GM19099 (cell line): Measurements from ENCODE around the gene ROBO1.

ENCODE experiments used
- POLR2A ChIP-seq: IDR thresholded peaks from 3 replicates; pipeline ENCODE4 v1.6.1; 2011; ENCODE audit warnings: low read depth; ENCODE audit not compliant: insufficient read length; ENCODE audit errors: extremely low read depth

ROBO1 gene

DNA sequence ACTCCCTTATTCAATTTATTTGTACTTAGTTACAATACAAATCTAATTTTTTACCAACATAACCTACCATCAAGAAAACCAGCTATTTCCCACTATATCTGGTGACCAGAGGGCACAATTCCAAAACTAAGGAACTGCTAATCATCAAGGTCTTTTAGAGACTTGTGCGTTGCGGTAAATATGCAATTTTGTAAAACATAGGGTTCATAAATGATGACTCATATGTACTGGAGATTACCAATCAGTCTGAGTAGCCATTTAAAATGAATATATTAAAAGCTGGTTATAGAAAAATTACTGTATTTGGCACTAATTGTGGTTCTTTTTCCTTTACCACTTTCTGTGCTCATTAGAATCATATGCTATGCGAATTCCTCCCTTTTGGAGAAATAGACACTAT is 859.6 kb downstream of the ROBO1 start:
- TF ChIP-seq POLR2A, result no peak

GRCh38 chr3:78907367-78907766 is 860.4 kb downstream of the ROBO1 start:
- TF ChIP-seq POLR2A, result no peak

- no peak for TF ChIP-seq POLR2A
These were observed 860.9 kb downstream of the ROBO1 start for GRCh38 chr3:78906930-78907329.

DNA sequence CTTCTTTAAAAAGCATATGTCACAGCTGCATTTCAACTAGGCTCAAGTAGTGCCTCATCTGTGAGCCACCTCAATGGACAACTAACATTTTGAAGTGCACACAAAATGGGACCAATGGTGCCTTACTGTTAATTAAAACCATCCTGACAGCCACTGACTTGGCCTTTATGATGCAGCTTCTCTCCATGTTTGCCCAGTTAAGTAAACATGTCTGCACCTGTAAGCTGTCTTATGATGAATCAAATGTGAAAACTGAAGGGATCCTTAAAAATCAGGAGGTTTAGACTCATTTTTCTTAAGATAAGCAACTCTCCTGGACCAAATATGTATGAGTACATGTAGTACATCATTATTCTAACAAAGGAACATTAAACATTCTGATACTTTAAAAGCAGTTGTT is 861.6 kb downstream of the ROBO1 start:
- no peak for TF ChIP-seq POLR2A

DNA sequence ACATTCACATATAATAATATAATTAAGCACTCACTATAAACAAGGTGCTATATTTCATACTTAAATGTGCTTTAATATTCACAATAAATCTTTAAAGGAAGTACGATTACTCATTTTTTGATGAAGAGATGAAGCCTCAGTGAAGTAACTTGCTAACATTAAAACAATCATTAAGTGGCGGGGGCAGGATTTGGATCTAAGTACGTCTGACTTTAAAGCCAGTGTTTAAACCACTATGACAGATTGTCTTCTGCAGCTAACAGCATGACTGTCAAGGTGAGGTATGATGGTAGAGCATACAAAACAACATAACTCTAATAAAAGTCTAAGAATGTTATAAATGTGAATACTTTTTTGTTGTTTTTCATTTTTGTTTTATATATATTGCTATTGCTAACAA is 862.1 kb downstream of the ROBO1 start:
- TF ChIP-seq POLR2A, result no peak

GRCh38 chr3:78901544-78901943 is 866.3 kb downstream of the ROBO1 start:
- no peak for TF ChIP-seq POLR2A

- no peak for TF ChIP-seq POLR2A
These were observed 866.9 kb downstream of the ROBO1 start for GRCh38 chr3:78900880-78901279.

DNA sequence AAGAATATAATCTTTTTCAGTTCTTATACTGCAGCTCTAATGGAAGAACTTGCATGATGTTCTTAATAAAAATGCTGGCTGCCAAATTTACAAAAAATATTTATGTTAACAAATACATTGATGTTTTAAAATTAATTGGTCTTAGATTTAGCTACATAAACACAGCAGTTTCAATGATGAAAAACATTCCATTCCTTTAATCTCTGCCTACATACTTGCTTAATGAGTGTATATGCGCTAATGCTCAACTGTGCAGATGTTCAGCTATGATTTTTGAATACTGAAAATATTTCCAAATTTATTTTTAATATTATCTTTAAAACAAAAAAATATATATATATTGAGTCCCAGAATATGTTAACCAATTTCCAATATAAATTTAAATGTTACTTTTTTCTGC is 867.4 kb downstream of the ROBO1 start:
- TF ChIP-seq POLR2A, result no peak

- no peak for TF ChIP-seq POLR2A
These were observed 872.3 kb downstream of the ROBO1 start for GRCh38 chr3:78895528-78895927.

GRCh38 chr3:78894787-78895186 is 873.0 kb downstream of the ROBO1 start:
- no peak for TF ChIP-seq POLR2A

DNA sequence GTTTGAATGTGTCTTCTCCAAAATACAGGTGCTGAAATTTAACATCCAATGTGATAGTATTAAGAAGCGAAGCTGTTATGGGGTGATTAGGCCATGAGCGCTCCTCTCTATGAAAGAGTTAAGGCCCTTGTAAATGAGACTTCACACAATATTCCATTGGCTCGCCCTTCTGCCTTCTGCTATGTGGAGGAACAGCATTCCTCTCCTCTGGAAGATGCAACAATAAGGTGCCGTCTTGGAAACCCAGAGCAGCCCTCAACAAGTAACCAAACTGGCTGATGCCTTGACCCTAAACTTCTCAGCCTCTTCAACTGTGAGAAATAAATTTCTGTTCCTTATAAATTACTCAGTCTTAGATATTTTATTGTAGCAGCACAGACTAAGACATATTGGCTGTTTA is 874.6 kb downstream of the ROBO1 start:
- no peak for TF ChIP-seq POLR2A

DNA sequence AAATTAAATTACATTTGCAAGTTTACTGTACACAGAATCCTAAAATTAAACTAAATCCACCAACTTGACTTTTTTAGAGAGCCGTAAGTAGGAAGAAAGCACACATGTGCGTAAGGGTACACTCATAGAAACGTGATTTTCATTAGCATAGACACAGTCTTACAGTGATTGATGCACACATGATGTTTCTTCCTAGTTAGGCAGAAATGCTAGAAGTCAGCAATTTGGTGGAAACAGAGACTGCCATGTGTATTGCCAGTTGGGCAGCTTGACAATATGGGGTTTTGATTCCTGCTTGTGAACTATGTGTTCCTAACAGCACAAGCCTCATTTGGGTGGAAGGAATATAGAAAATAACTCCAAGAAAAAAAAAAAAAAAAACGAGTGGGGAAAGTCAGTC is 878.5 kb downstream of the ROBO1 start:
- no peak for TF ChIP-seq POLR2A

- TF ChIP-seq POLR2A, result no peak
These were observed 879.2 kb downstream of the ROBO1 start for GRCh38 chr3:78888635-78889034.

GRCh38 chr3:78887547-78888011 is 880.2 kb downstream of the ROBO1 start:
- TF ChIP-seq POLR2A, result no peak

- no peak for TF ChIP-seq POLR2A
These were observed 880.8 kb downstream of the ROBO1 start for GRCh38 chr3:78887029-78887428.

DNA sequence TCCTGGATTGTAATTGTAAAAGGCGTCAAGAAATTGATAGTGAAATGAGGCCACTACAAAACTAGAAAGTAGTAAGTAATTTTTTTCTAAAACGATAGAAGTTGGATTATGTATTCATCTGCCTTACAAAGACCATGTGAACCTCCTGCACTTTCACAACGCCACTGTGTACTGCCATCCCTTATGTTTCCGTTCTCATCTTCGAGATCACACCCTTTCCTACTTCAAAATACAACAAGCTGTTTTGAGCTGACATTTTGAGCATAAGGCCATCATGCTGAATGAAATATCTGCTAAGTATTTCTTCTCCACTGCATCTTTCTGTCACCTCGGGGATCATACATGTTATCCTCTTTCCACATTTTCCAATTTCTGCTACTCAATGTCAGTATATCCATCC is 885.5 kb downstream of the ROBO1 start:
- no peak for TF ChIP-seq POLR2A

DNA sequence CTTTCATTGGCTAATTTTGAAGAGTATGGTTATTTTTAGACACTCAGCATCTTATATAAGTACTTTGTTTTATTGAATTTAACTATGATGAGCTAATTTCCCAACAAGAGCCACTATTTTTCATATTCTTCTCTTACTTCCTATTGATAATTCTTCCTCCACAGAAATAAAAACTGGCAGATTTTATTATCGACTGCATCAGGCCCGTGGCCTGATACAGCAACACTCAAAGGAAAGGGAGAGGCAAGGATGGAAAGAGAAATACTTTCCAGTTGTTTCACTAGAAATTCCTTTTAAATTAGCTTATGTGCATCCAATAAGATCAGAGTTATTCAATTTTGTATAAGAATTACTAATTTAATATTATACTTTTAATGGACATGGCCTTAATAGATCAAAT is 886.3 kb downstream of the ROBO1 start:
- TF ChIP-seq POLR2A, result no peak
